Ascending aorta (tissue), 2 donors: Measurements from ENCODE around the gene CYB5D1. TPM values are rescaled to one million over a fixed set of nuclear protein-coding genes. Genes with fewer than 3 reads are reported as not detected.
A peak's percentile ranks its signal among the peaks of the same experiment; 100 is the strongest.

Experiments used
- DNase-seq, 2 donors: peaks; one replicate each; pipeline ENCODE4 v3.0.0-alpha.2; 2019; ENCODE audit warnings: low spot score in 2 of 2
- H3K27ac ChIP-seq, 2 donors: fragments of 200-600 bp; sonication (generic); one replicate each; pipeline ENCODE4 v1.5.1; 2016 to 2017; ENCODE audit warnings: mild to moderate bottlenecking in 1 of 2
- H3K27me3 ChIP-seq: fragments of 200-600 bp; sonication (generic); one replicate; pipeline ENCODE4 v1.5.1; 2017
- H3K36me3 ChIP-seq, 2 donors: fragments of 200-600 bp; sonication (generic); one replicate each; pipeline ENCODE4 v1.5.1; 2016
- H3K4me1 ChIP-seq, 2 donors: fragments of 200-600 bp; sonication (generic); one replicate each; pipeline ENCODE4 v1.5.1; 2016 to 2017; ENCODE audit warnings: mild to moderate bottlenecking in 1 of 2
- H3K4me3 ChIP-seq, 2 donors: fragments of 200-600 bp; sonication (generic); one replicate each; pipeline ENCODE4 v1.5.1; 2016 to 2017; ENCODE audit warnings: mild to moderate bottlenecking in 1 of 2
- H3K9me3 ChIP-seq, 2 donors: fragments of 200-600 bp; sonication (generic); one replicate each; pipeline ENCODE4 v1.5.1; 2016
- intact Hi-C: fragments of 100-400 bp; cut with DNase I; formaldehyde crosslinking; loops from one replicate; pipeline ENCODE4 v1.15.1; 2023
- total RNA-seq: library from RNA; depleted of rRNA; stranded (reverse); fragments of >200 nt; gene quantifications from one replicate; pipeline ENCODE4 v1.1.0, GENCODE V29; 2016
- TF ChIP-seq, protein P1 (sequence below), 3 experiments: fragments of 200-600 bp in 2 of 3; fragments of 450-650 bp in 1 of 3; sonication (generic) in 2 of 3; IDR thresholded peaks; one replicate each; pipeline ENCODE4 v1.5.1; 2016 to 2019; ENCODE audit warnings: antibody characterized with exemption in 3 of 3, mild to moderate bottlenecking in 1 of 3, moderate library complexity in 1 of 3

The CYB5D1 gene
- total RNA-seq, 1 donor from 2014 or later = 0.21 TPM

DNA sequence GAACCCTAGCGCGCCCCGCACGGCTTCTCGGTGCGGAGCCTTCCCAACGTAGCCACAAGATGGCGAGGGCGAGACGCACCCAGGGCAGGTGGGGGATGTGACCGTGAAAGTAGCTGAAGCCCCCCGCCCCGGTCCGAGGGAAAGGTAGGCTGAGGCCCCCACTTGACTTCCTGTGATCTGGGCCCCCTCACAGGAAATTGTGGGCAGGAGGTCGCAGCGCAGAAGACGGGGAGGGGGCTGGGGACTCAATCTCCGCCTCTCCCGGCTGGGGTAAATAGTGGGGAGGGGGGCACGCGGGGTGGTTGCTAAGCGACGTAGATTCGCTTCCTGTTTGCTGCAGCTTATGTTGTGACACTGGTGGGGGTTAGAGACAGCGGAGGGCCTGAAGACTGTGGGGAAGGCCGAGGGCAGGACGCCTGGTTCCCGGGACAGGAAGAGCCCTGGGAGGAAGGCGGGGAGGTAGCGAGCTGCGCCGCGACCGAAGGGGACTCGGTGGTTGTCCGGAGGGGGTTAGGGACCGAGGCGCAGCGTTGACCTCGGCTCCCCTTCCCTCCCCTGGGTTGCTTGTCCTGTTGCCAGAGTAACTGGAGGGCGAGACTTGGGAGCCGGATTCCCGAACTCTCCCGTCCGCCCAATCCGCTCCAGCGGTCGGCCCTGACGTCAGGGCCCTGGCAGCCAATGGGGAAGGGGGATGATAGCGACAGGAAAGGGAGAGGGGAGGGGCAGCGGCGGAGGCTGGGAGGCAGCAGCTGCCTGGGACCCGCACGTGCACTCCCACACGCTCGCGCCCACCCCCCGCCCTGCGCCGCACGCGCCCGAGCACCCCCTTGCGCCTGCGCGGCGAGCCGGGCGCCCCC is 22.6 kb upstream of the CYB5D1 start:
- no peaks in the 10 kb centered on the region for H3K36me3 ChIP-seq
- TF ChIP-seq, protein P1, sequence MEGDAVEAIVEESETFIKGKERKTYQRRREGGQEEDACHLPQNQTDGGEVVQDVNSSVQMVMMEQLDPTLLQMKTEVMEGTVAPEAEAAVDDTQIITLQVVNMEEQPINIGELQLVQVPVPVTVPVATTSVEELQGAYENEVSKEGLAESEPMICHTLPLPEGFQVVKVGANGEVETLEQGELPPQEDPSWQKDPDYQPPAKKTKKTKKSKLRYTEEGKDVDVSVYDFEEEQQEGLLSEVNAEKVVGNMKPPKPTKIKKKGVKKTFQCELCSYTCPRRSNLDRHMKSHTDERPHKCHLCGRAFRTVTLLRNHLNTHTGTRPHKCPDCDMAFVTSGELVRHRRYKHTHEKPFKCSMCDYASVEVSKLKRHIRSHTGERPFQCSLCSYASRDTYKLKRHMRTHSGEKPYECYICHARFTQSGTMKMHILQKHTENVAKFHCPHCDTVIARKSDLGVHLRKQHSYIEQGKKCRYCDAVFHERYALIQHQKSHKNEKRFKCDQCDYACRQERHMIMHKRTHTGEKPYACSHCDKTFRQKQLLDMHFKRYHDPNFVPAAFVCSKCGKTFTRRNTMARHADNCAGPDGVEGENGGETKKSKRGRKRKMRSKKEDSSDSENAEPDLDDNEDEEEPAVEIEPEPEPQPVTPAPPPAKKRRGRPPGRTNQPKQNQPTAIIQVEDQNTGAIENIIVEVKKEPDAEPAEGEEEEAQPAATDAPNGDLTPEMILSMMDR (IDR thresholded peaks at IDR 0.05) = peak; percentile 82 to 94 (median 85)
- H3K4me3 ChIP-seq = peak overlapping the region; percentile 68 to 80
- intact Hi-C loops = loop anchor here (1.0 to 10.0 kb wide), 6 partner anchors 9 to 620 kb away; partner anchors contain the start of genes ACADVL, DLG4, NAA38 and TP53
- H3K9me3 ChIP-seq = no peaks in the 10 kb centered on the region
- H3K4me1 ChIP-seq = peaks cover 8 to 29% of the 10 kb centered on the region in 2 donors
- no peaks in the 10 kb centered on the region for H3K27me3 ChIP-seq
- DNase-seq = peak; percentile 93 to 99
- H3K27ac ChIP-seq = peak overlapping the region; percentile 91 to 98

DNA sequence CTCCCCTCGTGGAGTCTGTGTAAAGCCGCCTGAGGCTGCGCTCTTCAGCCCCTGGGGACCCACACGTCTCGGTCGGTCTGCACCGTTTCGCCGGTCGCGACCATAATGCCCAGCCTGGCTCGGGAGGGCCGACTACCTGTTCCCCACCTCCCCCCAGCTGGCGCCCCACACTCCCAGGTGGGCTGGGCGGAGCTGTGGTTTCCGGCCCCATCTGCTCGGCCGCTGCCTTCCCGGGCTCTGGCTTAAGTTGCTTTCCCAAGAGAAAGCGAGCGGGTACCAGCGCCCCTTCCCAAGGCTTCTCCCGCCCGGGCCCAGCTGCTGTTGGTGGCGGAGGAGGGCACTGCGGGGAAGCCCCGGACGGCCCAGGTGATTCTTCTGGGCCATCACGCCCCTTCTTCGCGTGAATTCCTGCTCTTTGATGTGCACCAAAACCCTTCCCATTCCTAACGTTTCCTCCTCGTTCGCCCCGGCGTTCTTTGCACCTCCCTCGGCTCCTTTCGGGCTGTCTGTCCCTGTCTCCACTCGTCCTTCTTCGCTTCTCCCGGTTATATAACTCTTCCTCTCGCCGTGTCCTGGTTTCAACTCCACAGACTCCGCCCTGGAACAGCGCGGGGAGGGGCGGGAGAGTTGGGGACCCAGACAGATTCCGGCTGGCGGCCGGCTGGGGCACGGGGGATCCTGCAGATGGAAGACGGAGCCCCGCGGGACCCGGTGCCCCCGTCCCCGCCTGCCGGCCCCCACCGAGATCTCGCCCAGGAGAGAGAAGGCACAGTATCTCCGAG is 21.8 kb upstream of the CYB5D1 start:
- H3K36me3 ChIP-seq = no peaks in the 10 kb centered on the region
- peaks cover 8 to 33% of the 10 kb centered on the region in 2 donors for H3K4me1 ChIP-seq
- peak overlapping the region; percentile 91 to 98 for H3K27ac ChIP-seq
- intact Hi-C loops = loop anchor here (1.0 to 10.0 kb wide), 5 partner anchors 21 to 621 kb away; partner anchors contain the start of genes ACADVL, DLG4, NAA38 and TP53
- peak in 1 of 2 donors; percentile 83 for DNase-seq
- peak overlapping the region; percentile 68 to 80 for H3K4me3 ChIP-seq
- H3K9me3 ChIP-seq = no peaks in the 10 kb centered on the region
- no peaks in the 10 kb centered on the region for H3K27me3 ChIP-seq
- TF ChIP-seq, protein P1 (IDR thresholded peaks at IDR 0.05) = no peak

DNA sequence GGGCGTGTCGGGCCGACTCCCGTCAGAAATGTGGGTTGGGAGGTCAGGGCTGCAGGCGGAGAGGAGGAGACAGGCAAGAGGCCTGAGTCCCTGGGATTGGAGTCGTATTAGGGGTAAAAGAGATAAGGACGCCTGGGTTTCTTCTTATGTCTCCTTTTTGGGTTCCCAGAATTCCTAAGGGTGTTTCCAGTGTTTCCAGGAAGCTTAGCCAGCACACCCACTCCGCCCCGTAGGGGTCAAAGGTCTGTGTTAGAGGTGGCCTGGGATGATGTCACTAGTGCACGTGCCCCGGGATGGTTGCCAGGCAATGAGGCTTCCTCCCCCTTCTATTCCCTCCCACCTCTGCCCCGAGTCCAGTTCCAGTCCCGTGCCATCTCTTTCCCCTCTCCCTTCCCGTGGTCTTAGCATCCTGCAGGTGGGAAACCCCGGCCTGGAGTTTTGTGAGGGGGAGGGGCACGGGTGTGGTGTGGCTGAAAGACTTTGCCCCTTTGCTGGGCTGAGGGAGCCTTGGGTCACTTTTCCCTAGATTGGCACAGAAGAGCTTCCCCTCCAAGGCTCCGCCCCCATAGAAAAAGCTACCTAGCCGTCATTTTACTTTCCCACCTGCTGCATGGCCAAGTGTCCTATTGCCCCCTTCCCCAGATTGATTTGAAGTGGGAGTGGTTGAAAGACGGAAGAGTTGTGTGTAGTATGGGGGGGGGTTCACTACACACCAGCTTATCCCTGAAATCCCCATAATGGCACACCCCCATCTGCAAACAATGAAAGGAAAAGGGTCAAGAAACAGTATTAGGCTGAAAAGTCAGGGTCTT is 21.0 kb upstream of the CYB5D1 start:
- Histone ChIP-seq H3K4me1 (peaks cover 8 to 37% of the 10 kb centered on the region in 2 donors), H3K9me3 (no peaks in the 10 kb centered on the region), H3K4me3 (peak overlapping the region; percentile 68 to 80), H3K36me3 (no peaks in the 10 kb centered on the region), H3K27ac (peak overlapping the region; percentile 91 to 98), H3K27me3 (no peaks in the 10 kb centered on the region)
- TF ChIP-seq, protein P1 (IDR thresholded peaks at IDR 0.05) = no peak
- intact Hi-C loops = loop anchor here (5.0 to 10.0 kb wide), 2 partner anchors 265 to 622 kb away; partner anchors contain the start of genes ACADVL and DLG4
- peak; percentile 59 to 93 for DNase-seq

DNA sequence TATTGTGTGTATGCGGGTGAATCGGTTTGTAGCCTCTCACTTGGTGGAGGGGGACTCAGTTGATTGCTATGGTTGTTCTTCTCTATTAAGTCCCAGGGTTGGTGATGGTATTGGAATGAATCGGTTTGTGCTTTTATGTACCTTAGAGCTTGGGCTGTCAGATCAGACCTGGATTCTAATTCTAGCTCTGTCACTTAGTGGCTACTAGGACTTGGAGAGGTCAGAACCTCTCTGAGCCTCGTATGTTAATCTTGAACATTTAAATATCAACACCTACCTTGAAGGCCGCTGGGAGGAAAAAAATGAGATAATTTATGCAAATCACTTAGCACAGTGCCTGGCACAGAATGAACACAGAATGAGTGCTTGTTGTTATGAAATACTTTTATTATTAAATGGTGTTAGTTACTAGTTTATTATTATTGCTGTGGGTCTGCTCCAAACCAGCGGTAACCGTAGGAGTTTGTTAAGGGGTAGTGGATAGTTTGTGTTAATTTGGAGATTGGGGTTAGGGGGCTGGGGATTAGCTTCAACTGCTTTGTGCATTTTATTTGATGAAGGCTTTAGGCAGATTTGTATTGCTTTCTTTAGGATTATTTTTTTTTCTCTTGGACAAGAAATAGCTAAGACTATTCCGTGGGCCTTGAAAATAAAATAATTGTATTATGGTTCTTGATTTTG is 20.3 kb upstream of the CYB5D1 start:
- TF ChIP-seq, protein P1 (IDR thresholded peaks at IDR 0.05) = no peak
- no peak for DNase-seq
- Histone ChIP-seq H3K4me3 (peak overlapping the region; percentile 20 to 25), H3K27ac (peak overlapping the region; percentile 91 to 98), H3K36me3 (no peaks in the 10 kb centered on the region), H3K27me3 (no peaks in the 10 kb centered on the region), H3K4me1 (peaks cover 8 to 37% of the 10 kb centered on the region in 2 donors), H3K9me3 (no peaks in the 10 kb centered on the region)
- intact Hi-C loops = loop anchor here (5.0 to 10.0 kb wide), 2 partner anchors 265 to 623 kb away; partner anchors contain the start of genes ACADVL and DLG4
